Spleen (tissue), 11 donors: Measurements from ENCODE around the gene STK33. TPM values are rescaled to one million over a fixed set of nuclear protein-coding genes. Genes with fewer than 3 reads are reported as not detected.

Experiments used
- DNase-seq: peaks from one replicate; pipeline ENCODE4 v3.0.0-alpha.2; 2020
- H3K27ac ChIP-seq, 8 donors: fragments of 200-600 bp; sonication (generic) in 7 of 8; 1 replicate in 4 of 8; 2 replicates in 4 of 8; pipeline versions ENCODE4 v1.5.0 to v1.8.0; 2016 to 2021; ENCODE audit warnings: inconsistent platforms in 4 of 8, mild to moderate bottlenecking in 4 of 8, moderate library complexity in 1 of 8
- H3K27me3 ChIP-seq, 7 donors: fragments of 200-600 bp; sonication (generic) in 6 of 7; replicated peaks in 1 of 7; 1 replicate in 4 of 7; 2 replicates in 3 of 7; pipeline versions ENCODE4 v1.5.0 to v1.8.0; 2016 to 2021; ENCODE audit warnings: inconsistent platforms in 3 of 7, mild to moderate bottlenecking in 1 of 7
- H3K36me3 ChIP-seq, 6 donors: fragments of 200-600 bp; sonication (generic) in 5 of 6; 1 replicate in 4 of 6; 2 replicates in 2 of 6; pipeline versions ENCODE4 v1.5.0 to v1.8.0; 2016 to 2021; ENCODE audit warnings: inconsistent platforms in 2 of 6
- H3K4me1 ChIP-seq, 6 donors: fragments of 200-600 bp; sonication (generic) in 5 of 6; 1 replicate in 3 of 6; 2 replicates in 3 of 6; pipeline versions ENCODE4 v1.5.0 to v1.8.0; 2016 to 2021; ENCODE audit warnings: inconsistent platforms in 3 of 6
- H3K4me3 ChIP-seq, 8 donors: fragments of 200-600 bp; sonication (generic) in 7 of 8; 1 replicate in 4 of 8; 2 replicates in 4 of 8; pipeline versions ENCODE4 v1.5.0 to v1.8.0; 2016 to 2021; ENCODE audit warnings: inconsistent platforms in 4 of 8, mild to moderate bottlenecking in 4 of 8, moderate library complexity in 2 of 8
- H3K9me3 ChIP-seq, 8 donors: fragments of 200-600 bp; sonication (generic) in 7 of 8; 1 replicate in 4 of 8; 2 replicates in 4 of 8; pipeline versions ENCODE4 v1.5.0 to v1.8.0; 2016 to 2021; ENCODE audit warnings: inconsistent platforms in 4 of 8
- POLR2A ChIP-seq, 3 donors: fragments of 450-650 bp; IDR thresholded peaks; one replicate each; pipeline ENCODE4 v1.5.1; 2017; ENCODE audit warnings: antibody characterized with exemption in 3 of 3, mild to moderate bottlenecking in 1 of 3
- POLR2AphosphoS5 ChIP-seq, 3 donors: sonication (generic); formaldehyde crosslinking; IDR thresholded peaks; one replicate each; pipeline ENCODE4 v1.5.1; 2017; ENCODE audit warnings: antibody characterized with exemption in 3 of 3
- WGBS, 5 donors: extraction: QIAGEN DNeasy Blood & Tissue Kit in 3 of 5; methylation state at CpG; one replicate each; pipeline versions ENCODE4 v1.1.5 to v1.1.7; 2013 to 2018; 5-methylcytosine and 5-hydroxymethylcytosine counted together
- intact Hi-C: fragments of 100-400 bp; cut with DNase I; formaldehyde crosslinking; loops from one replicate; pipeline ENCODE4 v1.15.0; 2023; ENCODE audit warnings: low total_unique reads
- polyA plus RNA-seq, 3 donors: library from polyadenylated mRNA; stranded (reverse); fragments of 200-250 nt; gene quantifications; one replicate each; pipeline ENCODE4 v1.2.1, GENCODE V29; 2013
- total RNA-seq, 7 donors: library from RNA; depleted of rRNA in 3 of 7; stranded (reverse); fragments of >200 nt in 3 of 7; fragmentation: NEBNext Ultra II Directional in 4 of 7; extraction: Animal tissue kit (Norgen Biotek cat#: 25700) in 4 of 7; gene quantifications; one replicate each; pipeline versions ENCODE4 v1.1.0 to v1.2.1, GENCODE V29; 2016 to 2021
- TF ChIP-seq, protein P1 (sequence below), 11 experiments: fragments of 200-600 bp in 7 of 11; fragments of 450-650 bp in 4 of 11; sonication (generic) in 4 of 11; IDR thresholded peaks in 8 of 11; conservative IDR thresholded peaks in 3 of 11; 1 replicate in 7 of 11; 2 replicates in 4 of 11; pipeline versions ENCODE4 v1.4.0 to v1.8.0; 2016 to 2021; ENCODE audit warnings: antibody characterized with exemption in 11 of 11, inconsistent platforms in 4 of 11, mild to moderate bottlenecking in 1 of 11
- donor health status: healthy with polysubstance abuse.
- donor health status: DM: no; HTN: no; CAD: no; lungs with moderate emphysema.
- donor health status: DM: no; HTN: no; CAD: no.
- donor health status: Bipolar disorder and iron deficiency.
- donor health status: healthy.
- donor health status: DM: no; HTN: no; CAD: no.
- donor health status: DM: yes; HTN: yes; CAD: no.

The STK33 gene
- total and polyA plus RNA-seq, 10 donors = 1.6 to 8.1 (median 3.8) TPM

DNA sequence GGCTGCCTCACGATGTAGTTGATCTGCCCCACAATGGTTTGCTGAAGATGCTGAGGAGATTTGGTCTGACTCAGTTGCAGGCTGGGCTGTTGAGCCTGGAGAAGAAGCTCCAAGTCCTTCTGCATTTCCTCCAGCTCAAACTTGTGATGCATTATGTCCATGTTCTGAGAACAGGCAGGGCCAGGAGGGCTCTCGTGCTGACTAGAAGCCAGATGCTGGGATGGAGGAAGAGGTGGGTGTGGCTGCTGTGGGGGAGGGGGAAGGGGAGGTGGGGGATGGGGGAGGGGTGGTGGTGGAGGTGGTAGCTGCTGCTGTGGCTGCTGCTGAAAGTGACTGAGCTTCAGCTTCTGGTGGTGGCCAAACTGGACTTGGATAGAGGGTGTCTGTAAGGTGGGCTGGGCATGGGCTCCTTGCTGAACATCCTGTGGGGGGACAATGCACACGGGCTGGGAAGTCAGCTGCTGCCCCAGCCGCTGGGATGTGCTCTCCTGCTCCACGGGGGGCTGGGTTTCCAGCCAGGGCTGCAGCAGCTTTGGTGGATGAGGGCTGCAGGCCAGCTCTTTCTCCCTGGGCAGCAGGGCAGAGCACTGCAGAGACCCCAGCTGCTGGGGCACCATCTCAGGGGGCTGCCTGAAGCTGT is 46.4 kb upstream of the STK33 start:
- intact Hi-C loops = no loop called here
- DNase-seq = no peak
- peaks cover under 1 to 100% (median 56%) of the 10 kb centered on the region in 6 donors for H3K36me3 ChIP-seq
- WGBS, 5 donors = 53 to 79% (median 71%) methylated on average over 3 to 5 of the region's 5 CpGs
- no peak overlapping the region for H3K27ac ChIP-seq
- no peaks in the 10 kb centered on the region for H3K4me1 ChIP-seq
- H3K4me3 ChIP-seq = no peak overlapping the region
- no peaks in the 10 kb centered on the region for H3K27me3 ChIP-seq
- TF ChIP-seq, protein P1, sequence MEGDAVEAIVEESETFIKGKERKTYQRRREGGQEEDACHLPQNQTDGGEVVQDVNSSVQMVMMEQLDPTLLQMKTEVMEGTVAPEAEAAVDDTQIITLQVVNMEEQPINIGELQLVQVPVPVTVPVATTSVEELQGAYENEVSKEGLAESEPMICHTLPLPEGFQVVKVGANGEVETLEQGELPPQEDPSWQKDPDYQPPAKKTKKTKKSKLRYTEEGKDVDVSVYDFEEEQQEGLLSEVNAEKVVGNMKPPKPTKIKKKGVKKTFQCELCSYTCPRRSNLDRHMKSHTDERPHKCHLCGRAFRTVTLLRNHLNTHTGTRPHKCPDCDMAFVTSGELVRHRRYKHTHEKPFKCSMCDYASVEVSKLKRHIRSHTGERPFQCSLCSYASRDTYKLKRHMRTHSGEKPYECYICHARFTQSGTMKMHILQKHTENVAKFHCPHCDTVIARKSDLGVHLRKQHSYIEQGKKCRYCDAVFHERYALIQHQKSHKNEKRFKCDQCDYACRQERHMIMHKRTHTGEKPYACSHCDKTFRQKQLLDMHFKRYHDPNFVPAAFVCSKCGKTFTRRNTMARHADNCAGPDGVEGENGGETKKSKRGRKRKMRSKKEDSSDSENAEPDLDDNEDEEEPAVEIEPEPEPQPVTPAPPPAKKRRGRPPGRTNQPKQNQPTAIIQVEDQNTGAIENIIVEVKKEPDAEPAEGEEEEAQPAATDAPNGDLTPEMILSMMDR (IDR thresholded peaks at IDR 0.05 in 8 of 11, conservative IDR thresholded peaks at IDR 0.05 in 3 of 11) = no peak
- TF ChIP-seq POLR2A (IDR thresholded peaks at IDR 0.05) (no peak), POLR2AphosphoS5 (IDR thresholded peaks at IDR 0.05) (no peak)
- H3K9me3 ChIP-seq = peaks cover 0 to 12% (median 8%) of the 10 kb centered on the region in 8 donors

DNA sequence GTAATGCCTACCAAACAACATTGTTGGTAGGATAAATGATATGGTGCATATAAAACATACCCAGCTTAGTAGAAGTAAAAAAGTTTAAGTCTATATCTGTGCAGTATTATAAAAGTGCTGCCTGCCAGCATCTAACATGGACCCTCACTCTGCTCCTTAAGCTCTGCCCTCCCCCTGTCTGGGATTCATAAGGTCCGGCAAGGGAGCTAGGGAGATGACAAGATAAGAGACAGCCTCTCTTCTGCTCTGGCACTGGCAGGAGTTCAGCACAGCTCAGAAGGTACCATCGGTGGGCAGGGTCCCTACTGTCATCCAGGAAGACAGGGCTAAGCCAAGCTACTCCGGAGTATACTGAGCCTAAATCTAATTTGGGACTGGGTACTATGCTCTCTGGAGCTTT is 45.6 kb upstream of the STK33 start:
- Histone ChIP-seq H3K4me1 (no peaks in the 10 kb centered on the region), H3K27me3 (no peaks in the 10 kb centered on the region), H3K27ac (no peak overlapping the region), H3K9me3 (peaks cover 0 to 12% (median 8%) of the 10 kb centered on the region in 8 donors), H3K36me3 (peaks cover 0 to 100% (median 54%) of the 10 kb centered on the region in 6 donors), H3K4me3 (no peak overlapping the region)
- WGBS, 5 donors = 68 to 94% (median 92%) methylated on average over 2 to 3 of the region's 3 CpGs
- intact Hi-C loops = no loop called here
- TF ChIP-seq POLR2A (IDR thresholded peaks at IDR 0.05) (no peak), POLR2AphosphoS5 (IDR thresholded peaks at IDR 0.05) (no peak)
- TF ChIP-seq, protein P1 (IDR thresholded peaks at IDR 0.05 in 8 of 11, conservative IDR thresholded peaks at IDR 0.05 in 3 of 11) = no peak
- no peak for DNase-seq

DNA sequence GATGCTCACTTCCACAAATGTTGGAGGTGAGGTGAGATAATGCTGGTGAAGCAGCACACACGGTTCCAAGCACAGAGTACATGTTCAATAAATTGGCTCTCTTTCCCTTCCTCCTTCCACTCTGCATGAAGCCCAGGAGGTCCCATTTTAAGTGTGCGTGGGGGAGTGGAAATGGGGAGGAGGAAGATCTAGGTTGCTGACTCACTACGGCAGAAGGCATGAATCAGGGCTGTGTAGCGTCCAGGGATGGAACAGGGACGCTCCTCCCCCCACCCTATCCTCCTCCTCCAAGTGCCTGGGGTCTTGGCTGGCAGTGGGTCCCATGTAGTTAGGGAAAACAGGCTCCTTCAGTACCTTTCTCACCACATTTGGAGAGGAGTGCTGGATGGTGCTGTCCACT is 44.3 kb upstream of the STK33 start:
- Histone ChIP-seq H3K9me3 (peaks cover 0 to 12% (median 8%) of the 10 kb centered on the region in 8 donors), H3K36me3 (peaks cover 0 to 100% (median 58%) of the 10 kb centered on the region in 6 donors), H3K27ac (no peak overlapping the region), H3K4me1 (no peaks in the 10 kb centered on the region), H3K27me3 (no peaks in the 10 kb centered on the region), H3K4me3 (no peak overlapping the region)
- intact Hi-C loops = no loop called here
- TF ChIP-seq POLR2A (IDR thresholded peaks at IDR 0.05) = no peak
- 75 to 99% (median 94%) methylated on average over 5 of the region's 5 CpGs for WGBS, 5 donors
- DNase-seq = no peak

DNA sequence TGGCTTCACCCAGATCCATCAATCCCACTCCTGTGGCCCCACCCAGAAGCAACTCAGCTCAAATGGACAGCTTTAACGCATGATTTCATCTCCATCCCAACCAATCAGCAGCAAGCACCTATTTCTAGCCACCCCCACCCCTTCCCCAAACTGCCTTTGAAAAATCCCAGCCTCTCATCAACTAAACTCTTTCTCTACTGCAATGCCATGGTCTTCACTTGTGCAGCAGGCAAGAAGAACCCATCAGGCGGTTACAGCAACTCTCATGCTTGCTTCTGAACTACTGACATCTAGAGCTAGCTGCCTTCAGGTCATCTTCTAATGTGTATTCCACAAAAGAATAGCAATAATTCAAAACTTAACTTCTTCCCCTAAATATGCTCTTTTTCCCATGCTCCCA is 42.1 kb upstream of the STK33 start:
- Histone ChIP-seq H3K36me3 (peaks cover 0 to 87% (median 49%) of the 10 kb centered on the region in 6 donors), H3K27me3 (no peaks in the 10 kb centered on the region), H3K4me3 (no peak overlapping the region), H3K9me3 (peaks cover 0 to 12% (median 8%) of the 10 kb centered on the region in 8 donors), H3K4me1 (no peaks in the 10 kb centered on the region), H3K27ac (no peak overlapping the region)
- 95 to 100% (median 99%) methylated on average over 2 of the region's 2 CpGs for WGBS, 5 donors
- no peak for DNase-seq
- TF ChIP-seq POLR2AphosphoS5 (IDR thresholded peaks at IDR 0.05) = no peak
- TF ChIP-seq POLR2A (IDR thresholded peaks at IDR 0.05) = no peak
- TF ChIP-seq, protein P1 (IDR thresholded peaks at IDR 0.05 in 8 of 11, conservative IDR thresholded peaks at IDR 0.05 in 3 of 11) = no peak
- intact Hi-C loops = no loop called here
